ENCODE data around the gene PCDHGA1. TPM values are rescaled to one million over a fixed set of nuclear protein-coding genes. Genes with fewer than 3 reads are reported as not detected.

PCDHGA1 gene
- total and polyA plus RNA-seq, 10 donors = 0.04 to 0.52 (median 0.25) TPM; not detected in 1

GRCh38 chr5:141521244-141521781 lies 191.0 kb downstream of the PCDHGA1 start:
- no peak for DNase-seq
- no peaks in the 10 kb centered on the region for H3K9me3 ChIP-seq
- no peaks in the 10 kb centered on the region for H3K27me3 ChIP-seq (replicated peaks in 1 of 7)
- H3K36me3 ChIP-seq = peaks cover 0 to 100% (median 58%) of the 10 kb centered on the region in 6 donors
- H3K27ac ChIP-seq = peak overlapping the region in 7 of 8 donors; percentile 3 to 68 (median 48)
- no peak overlapping the region for H3K4me3 ChIP-seq
- TF ChIP-seq POLR2A (IDR thresholded peaks at IDR 0.05) (no peak), CTCF (IDR thresholded peaks at IDR 0.05 in 8 of 11, conservative IDR thresholded peaks at IDR 0.05 in 3 of 11) (no peak), POLR2AphosphoS5 (IDR thresholded peaks at IDR 0.05) (no peak)
- 58 to 72% (median 65%) methylated on average over 2 of the region's 2 CpGs for WGBS, 5 donors
- intact Hi-C loops (cut with DNase I; ENCODE audit: low total_unique reads) = no loop called here
- peaks cover 11 to 97% (median 42%) of the 10 kb centered on the region in 6 donors for H3K4me1 ChIP-seq

GRCh38 chr5:141522301-141522700 lies 192.0 kb downstream of the PCDHGA1 start:
- TF ChIP-seq POLR2A (IDR thresholded peaks at IDR 0.05) = no peak
- TF ChIP-seq CTCF (IDR thresholded peaks at IDR 0.05 in 8 of 11, conservative IDR thresholded peaks at IDR 0.05 in 3 of 11) = no peak
- TF ChIP-seq POLR2AphosphoS5 (IDR thresholded peaks at IDR 0.05) = no peak
- Histone ChIP-seq H3K4me1 (peaks cover 11 to 87% (median 36%) of the 10 kb centered on the region in 6 donors), H3K4me3 (no peak overlapping the region), H3K9me3 (no peaks in the 10 kb centered on the region), H3K27me3 (replicated peaks in 1 of 7) (no peaks in the 10 kb centered on the region), H3K36me3 (peaks cover 0 to 100% (median 58%) of the 10 kb centered on the region in 6 donors), H3K27ac (peak overlapping the region in 4 of 8 donors; percentile 43 to 68 (median 50))
- intact Hi-C loops (cut with DNase I; ENCODE audit: low total_unique reads) = no loop called here
- 3 to 13% (median 4%) methylated on average over 2 of the region's 2 CpGs for WGBS, 5 donors
- no peak for DNase-seq

- Histone ChIP-seq H3K4me3 (no peak overlapping the region), H3K9me3 (no peaks in the 10 kb centered on the region), H3K36me3 (peaks cover 0 to 100% (median 62%) of the 10 kb centered on the region in 6 donors), H3K27me3 (replicated peaks in 1 of 7) (no peaks in the 10 kb centered on the region), H3K27ac (peak overlapping the region in 1 of 8 donors; percentile 68), H3K4me1 (peaks cover 11 to 70% (median 37%) of the 10 kb centered on the region in 6 donors)
- 90 to 94% (median 92%) methylated on average over 8 of the region's 8 CpGs for WGBS, 5 donors
- intact Hi-C loops (cut with DNase I; ENCODE audit: low total_unique reads) = no loop called here
- TF ChIP-seq POLR2AphosphoS5 (IDR thresholded peaks at IDR 0.05) = no peak
- TF ChIP-seq POLR2A (IDR thresholded peaks at IDR 0.05) = no peak
- TF ChIP-seq CTCF (IDR thresholded peaks at IDR 0.05 in 8 of 11, conservative IDR thresholded peaks at IDR 0.05 in 3 of 11) = no peak
- DNase-seq = no peak
Measured at GRCh38 chr5:141523991-141524390, 193.7 kb downstream of the PCDHGA1 start.

Data from spleen (tissue), 11 donors.